Endodermal cell (in vitro differentiated cells): ENCODE data around the gene MEGF11. TPM values are rescaled to one million over a fixed set of nuclear protein-coding genes. Genes with fewer than 3 reads are reported as not detected.

Experiments
- DNase-seq: peaks from one replicate; pipeline ENCODE4 v3.0.0-alpha.2; 2017
- H3K27ac ChIP-seq: 2 replicates; pipeline ENCODE4 v1.5.1; 2013; ENCODE audit warnings: mild to moderate bottlenecking, low read depth, low read length, moderate library complexity
- H3K27me3 ChIP-seq: 2 replicates; pipeline ENCODE4 v1.6.1; 2013; ENCODE audit warnings: mild to moderate bottlenecking, low read length, moderate library complexity; ENCODE audit not compliant: insufficient read depth, control insufficient read depth, poor library complexity, severe bottlenecking
- H3K36me3 ChIP-seq: 2 replicates; pipeline ENCODE4 v1.7.0; 2013; ENCODE audit warnings: mild to moderate bottlenecking, low read length, moderate library complexity; ENCODE audit not compliant: control insufficient read depth, insufficient read depth
- H3K4me1 ChIP-seq: one replicate; pipeline ENCODE4 v1.7.0; 2013; ENCODE audit warnings: low read length; ENCODE audit not compliant: control insufficient read depth, insufficient read depth
- H3K4me3 ChIP-seq: 2 replicates; pipeline ENCODE4 v1.5.1; 2013; ENCODE audit warnings: mild to moderate bottlenecking, low read length, moderate library complexity
- H3K9ac ChIP-seq: 2 replicates; pipeline ENCODE4 v1.6.1; 2013; ENCODE audit warnings: mild to moderate bottlenecking, low read length, moderate library complexity; ENCODE audit not compliant: poor library complexity, severe bottlenecking; ENCODE audit errors: extremely low read depth
- H3K9me3 ChIP-seq: 2 replicates; pipeline ENCODE4 v1.6.1; 2013; ENCODE audit warnings: mild to moderate bottlenecking, low read length, moderate library complexity; ENCODE audit not compliant: control insufficient read depth
- H3K27ac Mint-ChIP-seq: 2 replicates; pipeline ENCODE4 v1.8.0; 2020; ENCODE audit warnings: mixed read lengths
- H3K27me3 Mint-ChIP-seq: 2 replicates; pipeline ENCODE4 v1.8.0; 2021; ENCODE audit warnings: mild to moderate bottlenecking, mixed read lengths; ENCODE audit not compliant: insufficient read depth
- H3K36me3 Mint-ChIP-seq: 2 replicates; pipeline ENCODE4 v1.8.0; 2020; ENCODE audit warnings: low read depth, mixed read lengths
- H3K4me1 Mint-ChIP-seq: 2 replicates; pipeline ENCODE4 v1.8.0; 2020; ENCODE audit warnings: mixed read lengths
- H3K4me3 Mint-ChIP-seq: 2 replicates; pipeline ENCODE4 v1.8.0; 2020; ENCODE audit warnings: mild to moderate bottlenecking, moderate library complexity, mixed read lengths
- H3K9me3 Mint-ChIP-seq: 2 replicates; pipeline ENCODE4 v1.8.0; 2020; ENCODE audit warnings: mild to moderate bottlenecking, mixed read lengths
- CTCF ChIP-seq: fragments of 200-600 bp; sonication (generic); conservative IDR thresholded peaks from 2 replicates; pipeline ENCODE4 v1.5.0; 2021; ENCODE audit warnings: antibody characterized with exemption, mild to moderate bottlenecking
- WGBS, 2 experiments: methylation state at CpG; one replicate each; pipeline versions ENCODE4 v1.1.5 to v1.1.7; 2013; ENCODE audit warnings: missing lambda C conversion rate in 2 of 2, mixed read lengths in 1 of 2; ENCODE audit not compliant: insufficient coverage in 1 of 2, insufficient read length in 1 of 2; 5-methylcytosine and 5-hydroxymethylcytosine counted together
- total RNA-seq, 2 donors: library from RNA; stranded (reverse); fragmentation: NEBNext Ultra II Directional in 1 of 2; extraction: Animal tissue kit (Norgen Biotek cat#: 25700) in 1 of 2; gene quantifications; 2 replicates in 1 of 2; 3 replicates in 1 of 2; pipeline ENCODE4 v1.2.1, GENCODE V29; 2021

The MEGF11 gene
- total RNA-seq, 2 donors from 2014 or later, result 0.73 to 1.2 TPM

- H3K27ac ChIP-seq, result no peak overlapping the region
- Mint-ChIP-seq H3K4me3 (no peak overlapping the region), H3K4me1 (no peaks in the 10 kb centered on the region), H3K36me3 (no peaks in the 10 kb centered on the region), H3K27ac (no peak overlapping the region), H3K27me3 (no peaks in the 10 kb centered on the region), H3K9me3 (no peaks in the 10 kb centered on the region)
- H3K9ac ChIP-seq, result no peak overlapping the region
- H3K4me1 ChIP-seq, result no peaks in the 10 kb centered on the region
- H3K9me3 ChIP-seq, result no peaks in the 10 kb centered on the region
- no peaks in the 10 kb centered on the region for H3K36me3 ChIP-seq
- TF ChIP-seq CTCF, result no peak
- 86 to 90% methylated on average over 1 to 2 of the region's 2 CpGs for WGBS, 2 experiments
- no peak overlapping the region for H3K4me3 ChIP-seq
- H3K27me3 ChIP-seq, result no peaks in the 10 kb centered on the region
- DNase-seq, result no peak
Observed at GRCh38 chr15:65935391-65935790, 318.2 kb downstream of the MEGF11 start.

- Histone ChIP-seq H3K27ac (no peak overlapping the region), H3K36me3 (no peaks in the 10 kb centered on the region), H3K9ac (no peak overlapping the region), H3K4me1 (no peaks in the 10 kb centered on the region), H3K9me3 (no peaks in the 10 kb centered on the region), H3K27me3 (no peaks in the 10 kb centered on the region), H3K4me3 (no peak overlapping the region)
- H3K9me3 Mint-ChIP-seq, result no peaks in the 10 kb centered on the region
- H3K36me3 Mint-ChIP-seq, result no peaks in the 10 kb centered on the region
- H3K27ac Mint-ChIP-seq, result no peak overlapping the region
- WGBS, 2 experiments, result 87 to 90% methylated on average over 4 of the region's 4 CpGs
- H3K27me3 Mint-ChIP-seq, result no peaks in the 10 kb centered on the region
- no peaks in the 10 kb centered on the region for H3K4me1 Mint-ChIP-seq
- no peak for DNase-seq
- H3K4me3 Mint-ChIP-seq, result no peak overlapping the region
- no peak for TF ChIP-seq CTCF
Observed at GRCh38 chr15:65931221-65931620, 322.3 kb downstream of the MEGF11 start.

- Mint-ChIP-seq H3K4me1 (no peaks in the 10 kb centered on the region), H3K27ac (no peak overlapping the region), H3K4me3 (no peak overlapping the region), H3K27me3 (no peaks in the 10 kb centered on the region), H3K9me3 (no peaks in the 10 kb centered on the region), H3K36me3 (no peaks in the 10 kb centered on the region)
- Histone ChIP-seq H3K27ac (no peak overlapping the region), H3K9me3 (no peaks in the 10 kb centered on the region), H3K4me3 (no peak overlapping the region), H3K36me3 (no peaks in the 10 kb centered on the region), H3K4me1 (no peaks in the 10 kb centered on the region), H3K27me3 (no peaks in the 10 kb centered on the region), H3K9ac (no peak overlapping the region)
- 84 to 100% methylated on average over 3 to 6 of the region's 6 CpGs for WGBS, 2 experiments
- no peak for DNase-seq
- no peak for TF ChIP-seq CTCF
Observed at GRCh38 chr15:65930134-65930533, 323.4 kb downstream of the MEGF11 start.
